Trophoblast cell (in vitro differentiated cells and primary cell): ENCODE data around the gene ICA1.

Experiments
- DNase-seq, 2 donors: peaks; one replicate each; pipeline ENCODE4 v3.0.0-alpha.2; 2016
- H2AFZ ChIP-seq: 2 replicates; pipeline ENCODE4 v1.6.1; 2013; ENCODE audit warnings: low read length, moderate library complexity, mild to moderate bottlenecking; ENCODE audit not compliant: insufficient read depth, poor library complexity
- H2AK5ac ChIP-seq: 2 replicates; pipeline ENCODE4 v1.6.1; 2013; ENCODE audit warnings: mild to moderate bottlenecking, low read length
- H2BK120ac ChIP-seq: 2 replicates; pipeline ENCODE4 v1.6.1; 2013; ENCODE audit warnings: low read length, mild to moderate bottlenecking, moderate library complexity; ENCODE audit not compliant: insufficient read depth, poor library complexity
- H2BK12ac ChIP-seq: 2 replicates; pipeline ENCODE4 v1.6.1; 2013; ENCODE audit warnings: mild to moderate bottlenecking, low read length, moderate library complexity
- H2BK5ac ChIP-seq: 2 replicates; pipeline ENCODE4 v1.6.1; 2013; ENCODE audit warnings: low read length, low read depth, moderate library complexity, mild to moderate bottlenecking; ENCODE audit not compliant: poor library complexity
- H3K14ac ChIP-seq: 2 replicates; pipeline ENCODE4 v1.6.1; 2013; ENCODE audit warnings: mild to moderate bottlenecking, low read length
- H3K18ac ChIP-seq: 2 replicates; pipeline ENCODE4 v1.6.1; 2013; ENCODE audit warnings: mild to moderate bottlenecking, low read length
- H3K23ac ChIP-seq: 2 replicates; pipeline ENCODE4 v1.6.1; 2013; ENCODE audit warnings: low read length
- H3K27ac ChIP-seq: 2 replicates; pipeline ENCODE4 v1.5.1; 2013; ENCODE audit warnings: low read depth, mild to moderate bottlenecking, inconsistent platforms, low read length, moderate library complexity
- H3K27me3 ChIP-seq: 2 replicates; pipeline ENCODE4 v1.6.1; 2013; ENCODE audit warnings: inconsistent platforms, mild to moderate bottlenecking, low read length, moderate library complexity; ENCODE audit not compliant: insufficient read depth
- H3K36me3 ChIP-seq, 2 experiments: 1 replicate in 1 of 2; 2 replicates in 1 of 2; pipeline ENCODE4 v1.6.1; 2013; ENCODE audit warnings: low read length in 2 of 2, mild to moderate bottlenecking in 2 of 2, moderate library complexity in 1 of 2; ENCODE audit not compliant: insufficient read depth in 2 of 2, control insufficient read depth in 1 of 2
- H3K4ac ChIP-seq: 2 replicates; pipeline ENCODE4 v1.6.1; 2013; ENCODE audit warnings: low read depth, mild to moderate bottlenecking, low read length, moderate library complexity
- H3K4me1 ChIP-seq, 2 experiments: 1 replicate in 1 of 2; 2 replicates in 1 of 2; pipeline ENCODE4 v1.6.1; 2013; ENCODE audit warnings: low read length in 2 of 2, mild to moderate bottlenecking in 2 of 2, moderate library complexity in 1 of 2; ENCODE audit not compliant: insufficient read depth in 2 of 2, control insufficient read depth in 1 of 2
- H3K4me2 ChIP-seq: 2 replicates; pipeline ENCODE4 v1.6.1; 2013; ENCODE audit warnings: inconsistent platforms, mild to moderate bottlenecking, low read length, moderate library complexity
- H3K4me3 ChIP-seq: 2 replicates; pipeline ENCODE4 v1.5.1; 2013; ENCODE audit warnings: mild to moderate bottlenecking, low read depth, low read length, inconsistent platforms
- H3K79me1 ChIP-seq: one replicate; pipeline ENCODE4 v1.6.1; 2013; ENCODE audit warnings: low read length
- H3K79me2 ChIP-seq: 2 replicates; pipeline ENCODE4 v1.6.1; 2013; ENCODE audit warnings: low read length, mild to moderate bottlenecking; ENCODE audit not compliant: control insufficient read depth, insufficient read depth, poor library complexity
- H3K9ac ChIP-seq: 2 replicates; pipeline ENCODE4 v1.6.1; 2013; ENCODE audit warnings: mild to moderate bottlenecking, low read length
- H3K9me3 ChIP-seq: 2 replicates; pipeline ENCODE4 v1.6.1; 2013; ENCODE audit warnings: low read depth, mild to moderate bottlenecking, control low read depth, inconsistent platforms, low read length; ENCODE audit not compliant: insufficient read depth
- H4K12ac ChIP-seq: 2 replicates; pipeline ENCODE4 v1.6.1; 2013; ENCODE audit warnings: low read depth, mild to moderate bottlenecking, low read length, moderate library complexity
- H4K8ac ChIP-seq: 2 replicates; pipeline ENCODE4 v1.6.1; 2013; ENCODE audit warnings: low read depth, mild to moderate bottlenecking, low read length, moderate library complexity
- H4K91ac ChIP-seq: one replicate; pipeline ENCODE4 v1.6.1; 2013; ENCODE audit warnings: low read depth, mild to moderate bottlenecking, low read length, moderate library complexity
- WGBS: extraction: QIAGEN DNeasy Blood & Tissue Kit; methylation state at CpG from one replicate; pipeline ENCODE4 v1.1.7; 2013; ENCODE audit warnings: missing lambda C conversion rate; ENCODE audit not compliant: insufficient read length, insufficient coverage; ENCODE audit errors: extremely low coverage; 5-methylcytosine and 5-hydroxymethylcytosine counted together

Gene ICA1

DNA sequence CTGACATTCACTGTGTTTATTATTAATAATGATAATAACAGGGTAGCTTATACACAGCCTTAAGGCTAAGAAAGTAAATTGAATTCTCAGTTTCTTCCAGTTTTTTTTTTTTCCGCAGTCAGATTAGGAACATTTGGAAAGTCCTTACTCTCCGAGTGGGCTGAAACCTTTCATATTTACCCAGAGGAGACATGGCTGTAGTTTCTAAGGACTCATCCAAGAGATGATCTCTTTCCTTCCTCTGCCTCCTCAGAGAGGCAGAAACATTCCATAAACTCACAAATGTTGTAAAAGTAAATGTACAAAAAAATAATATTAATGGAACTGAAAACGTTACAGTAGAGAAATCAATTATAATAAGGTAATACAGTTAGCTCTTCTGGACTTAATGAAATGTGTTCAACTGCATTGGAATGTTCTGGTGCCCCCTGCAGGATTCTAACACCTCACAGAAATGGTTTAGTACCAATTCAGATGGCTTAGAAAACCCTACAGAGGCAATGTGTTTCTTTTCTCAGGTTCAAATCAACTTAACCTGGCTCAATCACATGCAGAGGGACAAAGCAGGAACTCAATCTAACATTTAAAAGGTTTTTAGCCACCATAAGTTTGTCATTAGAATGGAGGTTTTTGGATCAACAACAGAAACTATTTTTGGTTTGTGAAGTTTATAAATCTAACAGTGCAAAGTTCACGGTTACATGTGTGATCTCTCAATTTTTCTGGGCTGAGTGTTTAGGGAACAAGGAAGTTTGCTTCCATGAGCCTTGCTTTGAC, 71.7 kb downstream of the ICA1 start:
- Histone ChIP-seq H3K27ac (no peak overlapping the region), H3K9ac (no peak overlapping the region), H3K4ac (no peak overlapping the region), H4K8ac (no peak overlapping the region), H2AFZ (no peak overlapping the region), H3K79me1 (no peaks in the 10 kb centered on the region), H4K91ac (no peak overlapping the region), H3K18ac (no peak overlapping the region), H3K9me3 (no peaks in the 10 kb centered on the region), H2BK5ac (no peak overlapping the region), H2BK120ac (no peak overlapping the region), H3K23ac (no peak overlapping the region), H2AK5ac (no peak overlapping the region), H3K4me1 (no peaks in the 10 kb centered on the region), H4K12ac (no peak overlapping the region), H3K14ac (no peak overlapping the region), H3K79me2 (no peaks in the 10 kb centered on the region), H3K36me3 (no peaks in the 10 kb centered on the region), H3K27me3 (no peaks in the 10 kb centered on the region), H3K4me3 (no peak overlapping the region), H2BK12ac (no peak overlapping the region), H3K4me2 (no peak overlapping the region)
- DNase-seq, result peak; percentile 7 to 44
- no CpG with 5 or more reads among the region's 4 CpGs for WGBS

DNA sequence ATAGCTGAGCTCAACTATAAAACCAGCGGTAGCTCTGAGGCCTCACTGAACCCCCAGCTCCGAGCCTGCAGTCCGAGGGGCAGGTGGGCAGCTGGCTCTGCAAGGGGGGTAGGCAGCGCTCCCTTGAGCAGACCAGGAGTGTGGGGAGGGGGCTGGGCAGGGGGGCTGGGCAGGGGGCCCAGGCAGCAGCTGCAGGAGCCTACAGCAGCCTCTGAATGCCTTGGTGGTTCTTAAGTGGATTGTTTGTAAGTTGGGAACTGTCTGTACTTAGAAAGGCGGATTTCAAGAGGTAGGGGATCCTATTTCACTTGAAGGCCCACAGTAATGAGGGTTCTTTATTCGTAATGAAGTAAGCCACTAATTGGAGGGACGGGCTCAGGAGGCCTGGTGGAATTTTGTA, 72.3 kb downstream of the ICA1 start:
- Histone ChIP-seq H4K12ac (no peak overlapping the region), H3K18ac (no peak overlapping the region), H2BK12ac (no peak overlapping the region), H3K4ac (no peak overlapping the region), H4K8ac (no peak overlapping the region), H3K27ac (no peak overlapping the region), H2AK5ac (no peak overlapping the region), H2BK120ac (no peak overlapping the region), H3K4me1 (no peaks in the 10 kb centered on the region), H3K79me2 (no peaks in the 10 kb centered on the region), H3K4me3 (no peak overlapping the region), H3K79me1 (no peaks in the 10 kb centered on the region), H4K91ac (no peak overlapping the region), H2AFZ (no peak overlapping the region), H2BK5ac (no peak overlapping the region), H3K23ac (no peak overlapping the region), H3K4me2 (no peak overlapping the region), H3K9ac (no peak overlapping the region), H3K14ac (no peak overlapping the region), H3K27me3 (no peaks in the 10 kb centered on the region), H3K36me3 (no peaks in the 10 kb centered on the region), H3K9me3 (no peaks in the 10 kb centered on the region)
- WGBS, result no CpG with 5 or more reads among the region's 7 CpGs
- DNase-seq, result no peak

DNA sequence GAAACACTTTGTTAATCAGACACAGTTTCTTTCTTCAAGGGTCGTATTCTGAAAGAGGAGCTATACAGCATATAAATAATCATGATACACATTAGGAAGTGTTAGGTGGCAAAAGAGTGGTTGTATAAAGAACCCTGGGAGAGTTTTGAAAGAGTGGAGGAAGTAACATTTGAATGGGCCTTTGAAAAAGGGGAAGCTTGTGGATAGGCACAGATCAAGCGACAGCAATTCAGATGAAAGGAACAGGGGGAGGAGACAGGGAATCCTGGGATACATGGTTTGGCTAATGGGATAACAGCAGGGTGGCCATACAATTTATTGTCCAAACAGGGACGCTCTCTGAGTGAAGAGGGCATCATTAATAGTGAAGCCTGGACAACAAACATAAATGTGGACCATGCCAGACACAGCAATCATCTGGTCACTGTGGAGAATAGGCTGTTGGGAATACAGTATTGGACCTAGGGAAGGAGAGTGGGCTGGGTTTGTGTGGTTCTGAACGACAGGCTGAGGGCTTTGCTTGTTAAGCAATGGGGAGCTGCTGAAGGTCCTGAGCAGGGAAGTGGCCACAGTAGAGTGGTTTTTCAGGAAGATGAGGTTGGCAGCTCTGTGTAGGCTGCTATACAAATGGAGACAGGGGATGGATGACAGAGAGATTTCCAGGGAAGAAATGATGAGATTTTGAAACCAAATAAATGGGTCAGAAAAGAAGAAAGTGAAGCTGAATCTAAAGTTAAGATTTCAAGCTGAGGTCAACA, 75.9 kb downstream of the ICA1 start:
- Histone ChIP-seq H3K4ac (no peak overlapping the region), H3K4me1 (no peaks in the 10 kb centered on the region), H4K12ac (no peak overlapping the region), H3K9ac (no peak overlapping the region), H3K23ac (no peak overlapping the region), H2AFZ (no peak overlapping the region), H3K27me3 (no peaks in the 10 kb centered on the region), H3K9me3 (no peaks in the 10 kb centered on the region), H4K91ac (no peak overlapping the region), H3K27ac (no peak overlapping the region), H3K36me3 (no peaks in the 10 kb centered on the region), H2BK12ac (no peak overlapping the region), H2AK5ac (no peak overlapping the region), H3K79me2 (no peaks in the 10 kb centered on the region), H3K4me3 (no peak overlapping the region), H3K14ac (no peak overlapping the region), H3K4me2 (no peak overlapping the region), H4K8ac (no peak overlapping the region), H3K79me1 (no peaks in the 10 kb centered on the region), H2BK5ac (no peak overlapping the region), H3K18ac (no peak overlapping the region), H2BK120ac (no peak overlapping the region)
- WGBS, result no CpG with 5 or more reads among the region's 4 CpGs
- DNase-seq, result no peak

DNA sequence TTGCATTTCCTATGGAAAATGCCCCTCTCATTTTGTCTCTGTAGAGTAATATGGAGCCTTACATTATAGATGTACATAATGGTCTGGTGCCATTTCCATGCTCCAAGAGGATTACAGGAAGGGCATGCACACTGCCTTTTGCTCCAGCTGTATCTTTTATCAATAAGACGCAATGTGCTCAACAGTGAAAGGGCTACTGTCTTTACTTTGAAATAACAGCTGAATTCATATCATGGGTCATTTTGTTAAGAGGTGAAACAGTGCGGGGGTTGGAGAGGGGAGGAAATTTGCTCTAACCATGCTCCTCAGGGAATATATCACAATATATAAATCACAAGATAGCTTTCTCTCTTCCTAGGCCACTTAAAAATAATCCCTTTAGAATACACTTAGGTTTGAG, 77.7 kb downstream of the ICA1 start:
- Histone ChIP-seq H2BK120ac (no peak overlapping the region), H3K79me2 (no peaks in the 10 kb centered on the region), H3K4me2 (no peak overlapping the region), H4K8ac (no peak overlapping the region), H3K79me1 (no peaks in the 10 kb centered on the region), H3K14ac (no peak overlapping the region), H3K36me3 (no peaks in the 10 kb centered on the region), H3K18ac (no peak overlapping the region), H4K12ac (no peak overlapping the region), H3K27ac (no peak overlapping the region), H3K27me3 (no peaks in the 10 kb centered on the region), H3K4me3 (no peak overlapping the region), H2BK5ac (no peak overlapping the region), H2BK12ac (no peak overlapping the region), H2AFZ (no peak overlapping the region), H3K9ac (no peak overlapping the region), H3K23ac (no peak overlapping the region), H4K91ac (no peak overlapping the region), H3K4me1 (no peaks in the 10 kb centered on the region), H3K4ac (no peak overlapping the region), H3K9me3 (no peaks in the 10 kb centered on the region), H2AK5ac (no peak overlapping the region)
- WGBS, result no CpG with 5 or more reads among the region's 2 CpGs
- no peak for DNase-seq
